GM13976 (cell line): ENCODE results near the gene TMEM31.

Experiments
- DNase-seq: peaks from one replicate; pipeline ENCODE4 v3.0.0; 2012; ENCODE audit warnings: low spot score
- in situ Hi-C: fragments of 300-500 bp; cut with MboI; formaldehyde crosslinking; loops from one replicate; pipeline ENCODE4 v1.12.0; 2022; ENCODE audit warnings: low sequenced_read_pairs, mixed read lengths, inconsistent platforms; ENCODE audit not compliant: unreplicated experiment
- TF ChIP-seq, protein P1 (sequence below): IDR thresholded peaks from 2 replicates; pipeline ENCODE4 v1.5.1; 2012; ENCODE audit warnings: borderline replicate concordance, mild to moderate bottlenecking; ENCODE audit not compliant: insufficient read depth; ENCODE audit errors: extremely low read depth, missing control alignments, control extremely low read depth

TMEM31 gene

DNA sequence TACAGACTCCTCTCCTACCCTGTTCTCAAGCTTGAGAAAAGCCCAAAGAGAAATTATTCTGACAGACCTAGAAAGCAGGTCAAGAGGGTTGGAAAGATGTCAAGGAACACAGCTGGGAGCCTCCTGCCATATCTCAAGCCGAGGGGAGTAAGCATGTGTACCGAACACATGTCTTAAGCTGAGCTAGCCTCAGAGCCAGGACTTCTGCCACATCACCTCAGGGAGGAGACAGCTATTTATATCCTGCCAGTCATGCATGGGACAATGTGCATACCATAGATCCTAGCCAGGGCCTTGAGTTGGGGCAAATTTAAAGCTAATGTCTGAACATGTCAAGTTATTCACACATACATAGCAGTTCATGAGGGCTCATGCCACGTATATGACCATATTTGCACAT is 11.8 kb downstream of the TMEM31 start:
- TF ChIP-seq, protein P1, sequence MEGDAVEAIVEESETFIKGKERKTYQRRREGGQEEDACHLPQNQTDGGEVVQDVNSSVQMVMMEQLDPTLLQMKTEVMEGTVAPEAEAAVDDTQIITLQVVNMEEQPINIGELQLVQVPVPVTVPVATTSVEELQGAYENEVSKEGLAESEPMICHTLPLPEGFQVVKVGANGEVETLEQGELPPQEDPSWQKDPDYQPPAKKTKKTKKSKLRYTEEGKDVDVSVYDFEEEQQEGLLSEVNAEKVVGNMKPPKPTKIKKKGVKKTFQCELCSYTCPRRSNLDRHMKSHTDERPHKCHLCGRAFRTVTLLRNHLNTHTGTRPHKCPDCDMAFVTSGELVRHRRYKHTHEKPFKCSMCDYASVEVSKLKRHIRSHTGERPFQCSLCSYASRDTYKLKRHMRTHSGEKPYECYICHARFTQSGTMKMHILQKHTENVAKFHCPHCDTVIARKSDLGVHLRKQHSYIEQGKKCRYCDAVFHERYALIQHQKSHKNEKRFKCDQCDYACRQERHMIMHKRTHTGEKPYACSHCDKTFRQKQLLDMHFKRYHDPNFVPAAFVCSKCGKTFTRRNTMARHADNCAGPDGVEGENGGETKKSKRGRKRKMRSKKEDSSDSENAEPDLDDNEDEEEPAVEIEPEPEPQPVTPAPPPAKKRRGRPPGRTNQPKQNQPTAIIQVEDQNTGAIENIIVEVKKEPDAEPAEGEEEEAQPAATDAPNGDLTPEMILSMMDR = no peak
- in situ Hi-C loops = no loop called here
- no peak for DNase-seq

DNA sequence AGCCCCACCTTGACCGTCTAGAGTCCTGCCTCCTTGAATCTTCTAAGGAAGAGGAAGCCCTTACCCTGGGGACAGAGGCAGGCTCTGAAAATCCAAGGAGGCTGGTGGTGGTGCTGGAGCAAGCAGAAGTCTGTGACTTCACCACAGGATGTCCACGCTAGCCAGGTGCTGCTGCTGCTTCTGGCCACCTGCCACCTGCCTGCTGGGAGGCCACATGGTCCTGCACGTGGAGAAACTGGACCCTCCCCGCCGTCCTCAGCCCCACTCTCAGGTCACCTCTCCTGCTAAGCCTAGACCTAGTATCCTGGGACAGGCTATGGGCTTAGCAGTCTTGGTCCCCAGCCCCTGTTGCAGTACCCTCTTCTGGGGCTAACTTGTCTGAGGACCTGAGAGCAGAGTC is 15.8 kb downstream of the TMEM31 start:
- in situ Hi-C loops = no loop called here
- TF ChIP-seq, protein P1 = no peak
- DNase-seq = no peak

DNA sequence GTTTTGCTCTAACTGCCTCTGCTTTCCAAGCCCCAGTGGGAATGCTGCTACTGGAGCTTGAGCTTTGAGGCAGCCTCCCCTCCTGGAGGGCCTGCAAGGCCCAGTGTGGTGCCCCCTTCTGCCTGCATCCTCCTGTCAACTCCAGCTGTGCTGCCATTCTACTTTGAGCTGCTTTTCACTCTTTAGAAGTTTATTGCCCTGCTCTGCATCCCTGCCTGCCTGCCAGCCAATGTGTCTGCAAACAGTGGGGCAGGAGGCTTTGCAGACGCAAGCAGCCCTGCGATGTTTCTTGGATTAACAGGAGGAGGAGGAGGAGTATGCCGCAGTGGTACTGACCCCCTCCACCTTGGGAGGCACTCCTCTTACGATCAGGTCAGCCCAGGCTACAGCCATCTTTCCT is 16.4 kb downstream of the TMEM31 start:
- TF ChIP-seq, protein P1 = no peak
- in situ Hi-C loops = no loop called here
- no peak for DNase-seq

DNA sequence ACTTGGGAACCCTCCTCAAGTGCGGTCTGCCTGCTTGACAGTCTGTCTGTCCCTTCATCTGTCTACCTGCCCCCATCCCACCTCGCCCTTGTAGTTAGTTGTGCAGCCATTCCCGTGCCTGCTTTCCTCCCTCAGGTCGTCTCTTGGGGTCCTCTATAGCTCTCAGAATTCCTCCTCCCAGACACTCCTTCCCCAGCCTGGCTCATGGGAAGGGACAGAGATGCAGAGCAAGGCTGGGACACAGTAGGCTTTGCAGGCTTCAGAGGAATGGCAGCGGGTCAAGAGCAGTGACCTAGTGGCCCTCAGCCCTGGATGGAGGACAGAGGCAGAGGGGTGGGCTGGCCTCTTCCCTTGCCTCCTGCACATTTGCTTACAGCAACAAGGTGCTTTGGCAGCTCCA is 18.3 kb downstream of the TMEM31 start:
- TF ChIP-seq, protein P1 = no peak
- no peak for DNase-seq
- in situ Hi-C loops = no loop called here

DNA sequence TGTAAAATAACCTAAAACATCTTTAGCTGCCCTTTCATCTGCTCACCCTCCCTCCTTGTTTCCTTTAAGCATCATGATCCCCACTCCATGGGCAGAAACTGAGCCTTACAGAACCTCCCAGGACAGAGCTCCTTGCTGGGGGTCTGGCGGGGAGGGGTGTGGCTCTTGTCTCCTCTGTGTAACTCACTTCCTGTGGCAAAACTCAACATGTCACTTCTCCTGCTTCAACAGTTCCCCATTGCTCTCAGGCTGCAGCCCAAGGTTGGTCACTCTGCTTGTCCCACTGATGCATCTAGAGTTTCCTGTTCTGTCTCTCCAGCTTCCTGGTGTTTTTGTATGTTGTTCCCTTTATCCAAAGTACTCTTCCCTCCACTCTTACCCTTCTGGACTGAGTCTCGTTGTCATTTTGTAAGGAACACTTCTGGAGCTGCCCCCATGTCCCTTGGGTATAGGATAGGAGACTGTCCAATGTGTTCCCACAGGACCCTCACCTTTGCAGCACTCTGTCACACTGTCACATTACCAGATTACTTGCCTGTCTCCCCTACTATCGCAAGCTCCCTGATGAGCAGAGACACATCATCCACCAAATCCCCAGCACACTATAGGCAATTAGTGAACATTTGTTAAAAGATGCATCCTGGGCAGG is 19.6 kb downstream of the TMEM31 start:
- TF ChIP-seq, protein P1 = no peak
- DNase-seq = no peak
- in situ Hi-C loops = no loop called here

DNA sequence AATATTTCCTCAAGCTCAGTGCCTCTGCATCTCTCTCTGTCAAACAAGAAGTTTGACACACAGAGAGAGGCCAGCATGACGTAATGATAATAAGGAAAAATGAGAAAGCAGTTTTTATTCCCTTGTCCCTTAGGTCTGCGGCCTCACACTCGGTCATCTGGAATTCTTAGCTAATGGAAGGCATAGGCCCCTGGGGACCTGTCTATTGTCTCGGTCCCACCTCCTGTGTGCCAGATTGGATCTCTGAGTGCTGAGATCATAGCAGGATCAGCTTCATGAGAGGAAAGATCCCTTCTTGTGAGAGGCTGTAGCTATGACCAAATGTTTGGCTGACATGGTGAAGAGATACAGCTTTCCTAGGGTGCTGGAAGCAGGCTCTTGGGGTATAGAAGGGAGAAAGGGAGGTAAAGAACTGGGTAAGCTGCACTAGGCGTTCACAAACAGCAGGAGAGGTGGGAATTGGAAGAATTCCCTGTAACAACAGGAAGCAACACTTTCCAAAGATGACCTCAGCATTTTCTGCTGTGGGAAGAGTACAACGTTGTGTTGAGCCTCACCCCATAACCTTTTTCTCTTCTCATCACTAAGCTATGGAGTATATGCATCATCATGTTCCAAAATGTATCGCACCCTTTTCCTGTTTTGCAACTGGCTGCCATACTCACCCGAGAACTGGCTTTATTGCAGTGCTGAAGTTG is 20.2 kb downstream of the TMEM31 start:
- no peak for DNase-seq
- in situ Hi-C loops = no loop called here
- TF ChIP-seq, protein P1 = no peak
